Activated naive CD4-positive, alpha-beta T cell treated with anti-CD3 and anti-CD28 coated beads, Interleukin-2, amount 10 ng/mL, durations not matched to agents 7 days and 5 days (primary cell): Measurements from ENCODE around the gene SLC44A4.
A peak's percentile ranks its signal among the peaks of the same experiment; 100 is the strongest.
"Not testable (repeated sequence)": the region's sequence is repeated elsewhere in the genome, so short reads cannot be mapped to it uniquely, and the experiment has no call there.

Experiments
- CTCF ChIA-PET: fragments of 350-600 bp; sonication (Branson Sonifier 250); formaldehyde crosslinking; loops from one replicate; lab custom pipeline; 2021; ENCODE audit warnings: antibody characterized with exemption; lab: Charles Lee
- DNase-seq: peaks from one replicate; pipeline ENCODE4 v3.0.0-alpha.2; 2020
- H3K27ac Mint-ChIP-seq: one replicate; pipeline ENCODE4 v1.8.0; 2021; ENCODE audit warnings: mild to moderate bottlenecking, moderate library complexity, mixed read lengths
- H3K27me3 Mint-ChIP-seq: one replicate; pipeline ENCODE4 v1.8.0; 2021; ENCODE audit warnings: mild to moderate bottlenecking, mixed read lengths
- H3K36me3 Mint-ChIP-seq: one replicate; pipeline ENCODE4 v1.8.0; 2021; ENCODE audit warnings: mixed read lengths
- H3K4me1 Mint-ChIP-seq: one replicate; pipeline ENCODE4 v1.8.0; 2021; ENCODE audit warnings: mixed read lengths
- H3K4me3 Mint-ChIP-seq: one replicate; pipeline ENCODE4 v1.8.0; 2021; ENCODE audit warnings: mild to moderate bottlenecking, moderate library complexity, mixed read lengths
- H3K9me3 Mint-ChIP-seq: one replicate; pipeline ENCODE4 v1.8.0; 2021; ENCODE audit warnings: mixed read lengths

SLC44A4 gene

DNA sequence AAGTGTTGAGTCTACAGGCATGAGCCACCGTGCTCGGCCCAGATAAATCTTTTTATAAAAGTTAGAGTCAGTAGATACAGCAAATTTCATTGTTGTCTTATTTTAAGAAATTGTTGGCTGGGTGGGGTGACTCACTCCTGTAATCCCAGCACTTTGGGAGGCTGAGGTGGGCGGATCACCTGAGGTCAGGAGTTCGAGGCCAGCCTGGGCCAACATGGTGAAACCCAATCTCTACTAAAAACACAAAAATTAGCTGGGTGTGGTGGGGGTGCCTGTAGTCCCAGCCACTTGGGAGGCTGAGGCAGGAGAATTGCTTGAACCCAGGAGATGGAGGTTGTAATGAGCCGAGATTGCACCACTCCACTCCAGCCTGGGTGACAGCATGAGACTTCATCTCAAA lies 29.5 kb upstream of the SLC44A4 start:
- peaks cover 42% of the 10 kb centered on the region for H3K27me3 Mint-ChIP-seq
- H3K4me1 Mint-ChIP-seq, CTCF ChIA-PET, H3K4me3 Mint-ChIP-seq, H3K36me3 Mint-ChIP-seq, H3K9me3 Mint-ChIP-seq, DNase-seq, H3K27ac Mint-ChIP-seq: not testable (repeated sequence)

- Mint-ChIP-seq H3K27ac (no peak overlapping the region), H3K36me3 (no peaks in the 10 kb centered on the region), H3K9me3 (no peaks in the 10 kb centered on the region), H3K4me1 (peaks cover 9% of the 10 kb centered on the region), H3K27me3 (peaks cover 52% of the 10 kb centered on the region), H3K4me3 (no peak overlapping the region)
- DNase-seq, result no peak
- CTCF ChIA-PET, result no interaction called here
Measured at GRCh38 chr6:31907158-31907813, 28.5 kb upstream of the SLC44A4 start.

DNA sequence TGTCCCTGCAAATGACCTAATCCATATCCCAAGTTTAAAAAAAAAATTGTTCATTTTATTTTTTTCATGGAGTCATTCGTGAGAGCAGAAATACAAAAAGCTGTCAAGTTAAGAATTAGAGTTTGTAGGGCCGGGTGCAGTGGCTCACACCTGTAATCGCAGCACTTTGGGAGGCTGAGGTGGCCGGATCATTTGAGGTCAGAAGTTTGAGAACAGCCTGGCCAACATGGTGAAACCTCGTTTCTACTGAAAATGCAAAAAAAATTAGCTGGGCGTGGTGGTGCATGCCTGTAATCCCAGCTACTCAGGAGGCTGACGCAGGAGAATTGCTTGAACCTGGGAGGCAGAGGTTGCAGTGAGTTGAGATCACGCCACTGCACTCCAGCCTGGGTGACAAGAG lies 27.9 kb upstream of the SLC44A4 start:
- H3K27ac Mint-ChIP-seq, H3K36me3 Mint-ChIP-seq, H3K4me3 Mint-ChIP-seq, H3K9me3 Mint-ChIP-seq, CTCF ChIA-PET, DNase-seq, H3K4me1 Mint-ChIP-seq: not testable (repeated sequence)
- H3K27me3 Mint-ChIP-seq, result peaks cover 53% of the 10 kb centered on the region

DNA sequence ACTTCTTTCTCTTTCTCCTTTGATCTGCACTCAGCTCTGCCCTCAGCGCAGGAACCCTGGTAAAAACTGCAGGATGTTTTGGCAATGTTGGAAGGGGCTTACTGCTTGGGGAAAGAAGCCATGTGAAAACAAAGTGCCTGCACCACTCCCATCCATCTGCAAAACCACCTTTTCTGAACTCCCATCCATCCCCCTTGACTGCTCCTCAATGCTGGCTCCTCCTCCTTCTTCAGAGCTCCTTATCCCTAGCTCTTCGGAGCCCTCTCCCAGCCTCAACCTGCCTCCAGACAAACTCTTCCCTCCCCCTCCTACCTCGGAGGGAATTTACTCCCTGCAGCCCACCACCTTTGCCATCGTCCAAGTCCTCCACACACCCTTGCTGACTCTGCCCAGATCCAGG lies 27.3 kb upstream of the SLC44A4 start:
- CTCF ChIA-PET, result no interaction called here
- H3K27ac Mint-ChIP-seq, result no peak overlapping the region

DNA sequence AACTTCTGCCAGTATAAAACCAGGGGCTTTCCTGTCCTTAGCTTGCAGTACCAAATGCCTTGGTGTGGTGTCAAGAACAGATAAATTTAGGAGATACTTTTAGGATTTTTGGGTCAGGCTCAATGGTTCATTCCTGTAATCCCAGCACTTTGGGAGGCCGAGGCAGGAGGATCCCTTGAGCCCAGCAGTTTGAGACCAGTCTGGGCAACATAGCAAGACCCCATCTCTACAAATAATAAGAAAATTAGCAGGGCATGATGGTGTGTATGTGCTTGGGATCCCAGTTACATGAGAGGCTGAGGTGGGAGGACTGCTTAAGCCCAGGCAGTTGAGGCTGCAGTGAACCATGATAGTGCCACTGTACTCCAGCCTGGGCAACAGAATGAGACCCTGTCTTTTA lies 26.2 kb upstream of the SLC44A4 start:
- no peaks in the 10 kb centered on the region for H3K36me3 Mint-ChIP-seq
- CTCF ChIA-PET, result no interaction called here
- H3K9me3 Mint-ChIP-seq, result no peaks in the 10 kb centered on the region
- peaks cover 14% of the 10 kb centered on the region for H3K4me1 Mint-ChIP-seq
- no peak overlapping the region for H3K4me3 Mint-ChIP-seq
- H3K27ac Mint-ChIP-seq, result no peak overlapping the region
- DNase-seq, result no peak
- peaks cover 50% of the 10 kb centered on the region for H3K27me3 Mint-ChIP-seq

More for the DNA sequence above, 27.3 kb upstream of the SLC44A4 start:
- no peaks in the 10 kb centered on the region for H3K36me3 Mint-ChIP-seq
- DNase-seq, result no peak
- peaks cover 53% of the 10 kb centered on the region for H3K27me3 Mint-ChIP-seq
- no peak overlapping the region for H3K4me3 Mint-ChIP-seq
- no peaks in the 10 kb centered on the region for H3K9me3 Mint-ChIP-seq
- H3K4me1 Mint-ChIP-seq, result peaks cover 11% of the 10 kb centered on the region

DNA sequence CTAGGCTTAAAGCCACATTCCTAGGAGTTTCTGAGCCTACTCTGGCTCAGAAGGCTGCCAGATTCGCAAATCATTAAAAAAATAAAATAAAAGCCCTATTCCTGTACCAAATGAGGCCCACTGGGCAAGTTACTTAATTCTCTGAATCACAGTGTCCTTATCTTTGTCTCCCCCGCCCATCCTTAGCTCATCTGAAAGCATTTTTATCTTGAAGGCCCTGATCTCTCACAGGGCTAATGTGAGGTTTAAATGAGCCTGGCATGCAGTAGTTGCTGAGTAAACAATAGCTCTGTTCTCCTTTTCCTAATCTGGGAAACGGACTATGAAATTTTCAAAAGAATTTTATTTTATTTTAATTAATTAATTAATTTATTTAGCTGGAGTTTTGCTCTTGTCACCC lies 25.2 kb upstream of the SLC44A4 start:
- H3K4me3 Mint-ChIP-seq, result no peak overlapping the region
- peaks cover 4% of the 10 kb centered on the region for H3K36me3 Mint-ChIP-seq
- H3K4me1 Mint-ChIP-seq, result peaks cover 25% of the 10 kb centered on the region
- H3K9me3 Mint-ChIP-seq, result no peaks in the 10 kb centered on the region
- H3K27ac Mint-ChIP-seq, result no peak overlapping the region
- CTCF ChIA-PET, result no interaction called here
- DNase-seq, result no peak
- peaks cover 44% of the 10 kb centered on the region for H3K27me3 Mint-ChIP-seq

DNA sequence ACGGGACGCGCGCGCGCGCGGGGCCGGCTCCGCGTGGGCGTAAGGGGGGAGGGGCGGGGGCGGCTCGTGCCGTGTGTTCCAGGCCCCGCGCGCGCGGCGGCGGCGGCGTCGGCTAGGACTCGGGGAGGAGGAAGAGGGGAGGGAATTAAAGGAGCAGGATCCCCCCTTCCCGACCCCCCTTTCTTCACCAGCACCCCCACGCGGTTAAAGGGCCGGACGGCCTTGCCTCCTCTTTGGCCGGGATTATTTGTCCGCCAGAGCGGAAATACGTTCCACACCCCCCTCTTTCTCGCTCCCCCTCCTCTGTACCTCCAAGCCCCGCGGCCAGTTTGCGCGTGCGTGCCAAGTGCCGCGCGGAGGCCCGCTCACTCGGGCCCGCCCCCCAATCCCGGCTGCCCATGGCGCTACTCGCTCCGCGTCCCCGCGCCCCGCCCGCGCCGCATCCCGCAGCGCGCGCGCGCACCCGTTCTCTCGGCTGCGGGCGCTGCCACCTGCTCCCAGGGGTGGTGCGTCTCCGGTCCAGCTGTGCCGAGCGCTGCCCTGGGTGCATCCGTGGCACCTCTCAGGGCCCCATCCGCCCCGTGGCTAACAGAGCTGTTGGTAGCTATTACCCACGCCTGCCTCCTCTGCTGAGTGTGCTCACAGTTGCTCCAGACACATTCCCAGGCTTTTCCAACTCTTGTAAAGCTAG lies 23.3 kb upstream of the SLC44A4 start, which contains the start of gene ZBTB12:
ZBTB12 (minus strand) TSS at position 134 of the 691 bp plus-strand sequence. CDS start 781 bp downstream, outside the sequence.
- CTCF ChIA-PET, result interaction anchor here (0.6 kb wide), 1 partner anchor 10 kb away, joined by 3 read pairs; no protein-coding TSS in a partner anchor
- H3K9me3 Mint-ChIP-seq, result no peaks in the 10 kb centered on the region
- peak; percentile 89 for DNase-seq
- H3K27ac Mint-ChIP-seq, result peak within 1 kb of the TSS; percentile 82
- H3K4me1 Mint-ChIP-seq, result peaks cover 35% of the 10 kb centered on the region
- H3K36me3 Mint-ChIP-seq, result peaks cover 14% of the 10 kb centered on the region
- peak within 1 kb of the TSS; percentile 86 for H3K4me3 Mint-ChIP-seq
- peaks cover 38% of the 10 kb centered on the region for H3K27me3 Mint-ChIP-seq

DNA sequence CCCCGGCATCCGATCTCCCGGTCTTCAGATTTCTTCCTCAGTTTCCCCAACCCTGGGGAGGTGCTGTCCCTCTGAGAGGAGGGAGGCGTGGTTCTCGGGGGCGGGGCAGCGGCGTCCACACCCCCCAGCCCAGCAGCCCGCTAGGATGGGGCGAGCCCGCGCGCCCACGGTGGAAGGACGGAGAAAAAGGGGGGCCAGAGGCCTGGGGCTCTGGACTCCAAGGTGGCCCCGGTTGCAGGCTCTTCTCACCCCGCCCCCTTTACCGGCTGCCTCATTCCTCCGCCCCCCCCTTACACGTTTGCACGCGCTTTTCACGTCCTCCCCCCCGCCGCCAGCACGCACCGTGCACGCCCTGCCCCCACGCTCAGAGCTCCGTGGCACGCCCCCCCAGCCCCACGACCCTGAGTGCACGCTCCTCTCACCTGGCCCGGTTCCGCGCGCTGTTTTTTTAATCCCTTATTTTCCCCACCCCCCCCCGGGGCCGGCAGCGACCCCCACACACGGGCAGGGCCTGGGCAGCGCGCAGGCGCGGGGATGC lies 22.7 kb upstream of the SLC44A4 start:
- CTCF ChIA-PET, result interaction anchor here (0.6 kb wide), 1 partner anchor 11 kb away, joined by 3 read pairs; no protein-coding TSS in a partner anchor
- Mint-ChIP-seq H3K9me3 (no peaks in the 10 kb centered on the region), H3K36me3 (peaks cover 14% of the 10 kb centered on the region), H3K4me1 (peaks cover 37% of the 10 kb centered on the region), H3K27me3 (peaks cover 33% of the 10 kb centered on the region), H3K4me3 (peak overlapping the region; percentile 64), H3K27ac (no peak overlapping the region)
- peak; percentile 74 for DNase-seq

DNA sequence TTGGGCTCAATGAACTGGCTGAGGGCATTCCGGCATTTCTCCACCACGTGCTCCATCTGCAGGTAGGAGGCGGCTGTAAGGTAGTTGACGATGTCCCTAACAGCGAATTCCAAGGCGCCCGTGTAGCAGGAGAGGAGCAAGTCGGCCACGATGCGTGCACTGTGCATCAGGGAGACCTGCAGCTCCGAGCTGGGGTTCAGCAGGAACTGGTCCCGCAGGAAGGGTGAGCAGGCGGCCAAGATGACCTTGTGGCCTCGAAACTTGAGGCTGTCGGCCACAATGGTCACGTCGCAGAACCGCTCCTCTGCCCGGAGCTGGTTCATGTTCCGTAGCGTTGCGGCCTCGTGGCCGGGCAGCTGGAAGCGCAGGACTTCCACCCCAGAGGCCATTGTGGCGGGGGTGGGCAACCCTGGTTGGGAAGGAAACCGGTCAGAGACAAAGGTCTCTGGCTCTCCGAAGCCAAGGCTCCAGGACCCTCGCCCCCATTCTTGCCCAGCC lies 22.2 kb upstream of the SLC44A4 start:
- Mint-ChIP-seq H3K36me3 (peaks cover 14% of the 10 kb centered on the region), H3K4me3 (peak overlapping the region; percentile 64), H3K27ac (no peak overlapping the region), H3K27me3 (peaks cover 28% of the 10 kb centered on the region), H3K4me1 (peaks cover 42% of the 10 kb centered on the region), H3K9me3 (no peaks in the 10 kb centered on the region)
- DNase-seq, result no peak
- CTCF ChIA-PET, result no interaction called here

DNA sequence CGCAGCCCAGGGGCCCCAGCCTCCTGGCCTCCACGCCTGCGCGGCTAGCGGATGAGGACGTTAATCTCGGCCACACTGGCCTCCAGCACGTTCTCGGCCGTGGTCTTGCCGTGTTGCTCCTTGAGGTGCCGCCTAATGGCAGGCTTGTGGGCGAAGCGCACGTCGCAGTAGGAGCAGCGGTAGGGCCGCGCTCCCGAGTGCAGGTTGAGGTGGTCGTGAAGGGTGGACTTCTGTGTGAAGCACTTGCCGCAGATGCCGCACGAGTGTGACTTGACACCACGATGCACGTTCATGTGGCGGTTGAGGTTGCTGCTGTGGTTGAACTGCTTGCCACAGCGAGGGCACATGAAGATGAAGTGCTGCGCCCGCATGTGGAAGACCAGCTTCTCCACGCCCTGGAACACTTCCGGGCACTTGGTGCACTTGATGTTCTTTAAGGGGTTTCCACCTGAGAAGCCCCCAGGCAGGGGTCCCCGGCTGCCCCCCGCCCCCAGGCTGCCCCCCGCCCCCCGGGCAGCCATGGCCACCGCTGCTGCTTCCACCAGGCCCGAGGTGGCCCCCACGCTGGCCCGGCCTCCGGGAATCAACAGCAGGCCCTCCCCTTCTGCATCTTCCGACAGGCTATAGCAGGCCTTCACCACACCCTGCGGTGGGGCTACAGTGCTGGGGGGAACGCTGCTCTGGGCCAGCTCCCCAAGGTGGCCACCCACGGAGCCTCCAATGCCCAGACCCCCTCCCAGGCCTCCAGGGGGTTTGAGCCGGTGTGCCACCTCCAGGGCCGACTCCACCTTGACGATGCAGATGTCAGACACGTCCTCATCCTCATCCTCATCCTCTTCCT lies 21.3 kb upstream of the SLC44A4 start:
- H3K9me3 Mint-ChIP-seq, result no peaks in the 10 kb centered on the region
- H3K27ac Mint-ChIP-seq, result peak overlapping the region; percentile 11
- DNase-seq, result no peak
- peaks cover 18% of the 10 kb centered on the region for H3K36me3 Mint-ChIP-seq
- peaks cover 47% of the 10 kb centered on the region for H3K4me1 Mint-ChIP-seq
- peaks cover 26% of the 10 kb centered on the region for H3K27me3 Mint-ChIP-seq
- peak overlapping the region; percentile 55 for H3K4me3 Mint-ChIP-seq
- CTCF ChIA-PET, result no interaction called here

- peaks cover 47% of the 10 kb centered on the region for H3K4me1 Mint-ChIP-seq
- H3K36me3 Mint-ChIP-seq, result peaks cover 21% of the 10 kb centered on the region
- peak overlapping the region; percentile 55 for H3K4me3 Mint-ChIP-seq
- no peaks in the 10 kb centered on the region for H3K9me3 Mint-ChIP-seq
- no peak overlapping the region for H3K27ac Mint-ChIP-seq
- CTCF ChIA-PET, result no interaction called here
- DNase-seq, result no peak
- peaks cover 18% of the 10 kb centered on the region for H3K27me3 Mint-ChIP-seq
Measured at GRCh38 chr6:31899215-31899614, 20.4 kb upstream of the SLC44A4 start.

DNA sequence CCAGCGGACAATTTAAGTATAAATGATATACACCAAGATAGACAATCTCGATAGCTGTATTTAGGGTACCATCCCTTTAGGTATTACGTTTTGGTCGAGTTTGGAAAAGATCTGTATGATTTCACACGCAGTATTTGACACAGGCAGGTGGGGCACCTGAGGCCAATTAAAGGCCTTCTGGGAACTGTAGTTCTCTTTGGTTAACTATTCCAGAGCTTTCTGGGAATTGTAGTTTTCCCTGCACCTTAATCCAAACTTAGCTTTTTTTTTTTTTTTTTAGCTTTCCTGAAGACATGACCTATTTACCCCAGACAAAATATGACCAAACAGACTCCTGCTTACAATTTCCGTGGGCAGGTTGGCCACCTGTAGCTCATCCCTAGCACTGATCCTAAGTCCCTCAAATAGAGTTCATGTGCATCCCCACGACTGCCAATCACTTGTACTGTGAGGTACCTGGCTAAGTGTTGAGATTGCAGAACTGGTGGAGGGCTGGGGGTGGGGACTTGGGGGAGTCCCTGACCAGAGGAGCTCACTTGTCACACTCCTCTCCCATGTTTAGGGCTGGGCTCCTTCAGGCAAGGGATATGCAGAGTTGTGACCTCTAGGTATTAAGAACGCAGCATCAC lies 19.7 kb upstream of the SLC44A4 start:
- Mint-ChIP-seq H3K27ac (peak overlapping the region; percentile 95), H3K36me3 (peaks cover 23% of the 10 kb centered on the region), H3K27me3 (peaks cover 13% of the 10 kb centered on the region), H3K4me1 (peaks cover 49% of the 10 kb centered on the region), H3K4me3 (peak overlapping the region; percentile 96), H3K9me3 (no peaks in the 10 kb centered on the region)
- peak; percentile 53 for DNase-seq
- CTCF ChIA-PET, result interaction anchor here (0.6 to 1.6 kb wide), 4 partner anchors 54 to 1122 kb away, joined by 3 to 6 read pairs (median 3); no protein-coding TSS in a partner anchor

- DNase-seq, result peak; percentile 90
- Mint-ChIP-seq H3K4me1 (peaks cover 51% of the 10 kb centered on the region), H3K36me3 (peaks cover 26% of the 10 kb centered on the region), H3K4me3 (peak within 1 kb of the TSS; percentile 96), H3K9me3 (no peaks in the 10 kb centered on the region), H3K27me3 (peaks cover 6% of the 10 kb centered on the region), H3K27ac (peak within 1 kb of the TSS; percentile 95)
- CTCF ChIA-PET, result interaction anchor here (0.6 to 1.6 kb wide), 6 partner anchors 34 to 1121 kb away, joined by 3 to 6 read pairs (median 3); partner anchors contain the start of gene DXO
Measured at GRCh38 chr6:31897612-31898382, 19.0 kb upstream of the SLC44A4 start, which contains the start of gene EHMT2. Gene EHMT2, minus strand, starts transcription at chr6:31897698. Its CDS starts 21 bp downstream, at chr6:31897677.
